ENCODE results near the gene MRPL4.

Gene MRPL4

DNA sequence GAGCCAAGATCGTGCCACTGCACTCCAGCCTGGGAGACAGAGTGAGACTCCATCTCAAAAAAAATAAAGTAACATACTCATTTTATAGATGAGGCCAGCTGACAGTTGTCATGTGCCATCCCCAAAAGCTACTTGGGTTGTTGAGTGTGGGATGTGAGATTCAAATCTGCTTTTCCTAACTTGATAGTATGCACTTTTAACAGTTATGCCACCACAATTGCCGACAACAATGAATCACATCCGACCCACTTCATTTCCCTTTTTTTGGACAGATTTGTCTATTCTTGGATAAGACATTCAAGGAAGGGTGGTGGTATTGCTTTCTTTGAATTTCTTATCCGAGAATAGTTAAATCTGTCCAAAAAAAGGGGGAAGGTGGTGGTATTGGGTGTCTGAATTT lies 41.0 kb upstream of the MRPL4 start:
- Histone ChIP-seq H3K4me1 (ENCODE audit: insufficient read depth, low read length, poor library complexity, severe bottlenecking) (peaks cover 3% of the 10 kb centered on the region), H3K9ac (ENCODE audit: low read depth, low read length, poor library complexity, severe bottlenecking) (no peak overlapping the region), H3K9me3 (ENCODE audit: insufficient read depth, low read depth, low read length) (no peaks in the 10 kb centered on the region), H3K27me3 (ENCODE audit: insufficient read depth, low read length, poor library complexity, severe bottlenecking) (no peaks in the 10 kb centered on the region), H3F3A (ENCODE audit: low read depth) (no peaks in the 10 kb centered on the region), H4K20me1 (ENCODE audit: insufficient read depth, low read length, poor library complexity, severe bottlenecking) (no peaks in the 10 kb centered on the region), H3K4me3 (ENCODE audit: low read length, poor library complexity, severe bottlenecking) (no peak overlapping the region), H3K79me2 (ENCODE audit: insufficient read depth, low read length) (no peaks in the 10 kb centered on the region), H3K4me2 (ENCODE audit: low read depth, low read length, poor library complexity, severe bottlenecking) (no peak overlapping the region), H3K9me2 (replicated peaks; ENCODE audit: low read depth, low read length) (no peaks in the 10 kb centered on the region), H2AFZ (ENCODE audit: low read length) (no peak overlapping the region), H3K36me3 (ENCODE audit: insufficient read depth, low read length) (no peaks in the 10 kb centered on the region)
- no peak for TF ChIP-seq EZH2phosphoT487 (IDR thresholded peaks at IDR 0.05; ENCODE audit: borderline replicate concordance)
- TF ChIP-seq, protein P1, sequence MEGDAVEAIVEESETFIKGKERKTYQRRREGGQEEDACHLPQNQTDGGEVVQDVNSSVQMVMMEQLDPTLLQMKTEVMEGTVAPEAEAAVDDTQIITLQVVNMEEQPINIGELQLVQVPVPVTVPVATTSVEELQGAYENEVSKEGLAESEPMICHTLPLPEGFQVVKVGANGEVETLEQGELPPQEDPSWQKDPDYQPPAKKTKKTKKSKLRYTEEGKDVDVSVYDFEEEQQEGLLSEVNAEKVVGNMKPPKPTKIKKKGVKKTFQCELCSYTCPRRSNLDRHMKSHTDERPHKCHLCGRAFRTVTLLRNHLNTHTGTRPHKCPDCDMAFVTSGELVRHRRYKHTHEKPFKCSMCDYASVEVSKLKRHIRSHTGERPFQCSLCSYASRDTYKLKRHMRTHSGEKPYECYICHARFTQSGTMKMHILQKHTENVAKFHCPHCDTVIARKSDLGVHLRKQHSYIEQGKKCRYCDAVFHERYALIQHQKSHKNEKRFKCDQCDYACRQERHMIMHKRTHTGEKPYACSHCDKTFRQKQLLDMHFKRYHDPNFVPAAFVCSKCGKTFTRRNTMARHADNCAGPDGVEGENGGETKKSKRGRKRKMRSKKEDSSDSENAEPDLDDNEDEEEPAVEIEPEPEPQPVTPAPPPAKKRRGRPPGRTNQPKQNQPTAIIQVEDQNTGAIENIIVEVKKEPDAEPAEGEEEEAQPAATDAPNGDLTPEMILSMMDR (conservative IDR thresholded peaks at IDR 0.05; ENCODE audit: low read length): no peak

DNA sequence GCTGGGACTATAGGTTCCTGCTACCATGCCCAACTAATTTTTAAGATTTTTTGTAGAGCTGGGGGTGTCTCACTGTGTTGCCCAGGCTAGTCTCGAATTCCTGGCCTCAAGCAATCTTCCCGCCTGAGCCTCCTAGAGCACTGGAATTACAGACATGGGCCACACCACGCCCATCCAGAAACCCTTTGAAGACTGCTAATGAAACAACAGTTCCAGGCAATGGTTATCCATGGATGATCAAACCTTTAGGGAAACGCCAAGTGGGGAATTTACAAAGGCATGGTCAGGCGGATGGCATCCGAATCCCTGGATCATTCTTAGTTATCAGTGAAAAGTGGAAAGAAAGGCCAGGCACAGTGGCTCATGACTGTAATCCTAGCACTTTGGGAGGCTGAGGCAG lies 40.3 kb upstream of the MRPL4 start:
- H3K9me3 ChIP-seq (ENCODE audit: insufficient read depth, low read depth, low read length): no peaks in the 10 kb centered on the region
- H3K27me3 ChIP-seq (ENCODE audit: insufficient read depth, low read length, poor library complexity, severe bottlenecking): no peaks in the 10 kb centered on the region
- no peak overlapping the region for H3K4me2 ChIP-seq (ENCODE audit: low read depth, low read length, poor library complexity, severe bottlenecking)
- no peaks in the 10 kb centered on the region for H3K36me3 ChIP-seq (ENCODE audit: insufficient read depth, low read length)
- H2AFZ ChIP-seq (ENCODE audit: low read length): no peak overlapping the region
- H3K9me2 ChIP-seq (replicated peaks; ENCODE audit: low read depth, low read length): no peaks in the 10 kb centered on the region
- no peaks in the 10 kb centered on the region for H4K20me1 ChIP-seq (ENCODE audit: insufficient read depth, low read length, poor library complexity, severe bottlenecking)
- H3K79me2 ChIP-seq (ENCODE audit: insufficient read depth, low read length): no peaks in the 10 kb centered on the region
- H3F3A ChIP-seq (ENCODE audit: low read depth): no peaks in the 10 kb centered on the region
- no peak overlapping the region for H3K4me3 ChIP-seq (ENCODE audit: low read length, poor library complexity, severe bottlenecking)
- TF ChIP-seq EZH2phosphoT487 (IDR thresholded peaks at IDR 0.05; ENCODE audit: borderline replicate concordance): no peak
- TF ChIP-seq, protein P1 (conservative IDR thresholded peaks at IDR 0.05; ENCODE audit: low read length): no peak
- peaks cover 3% of the 10 kb centered on the region for H3K4me1 ChIP-seq (ENCODE audit: insufficient read depth, low read length, poor library complexity, severe bottlenecking)
- no peak overlapping the region for H3K9ac ChIP-seq (ENCODE audit: low read depth, low read length, poor library complexity, severe bottlenecking)

DNA sequence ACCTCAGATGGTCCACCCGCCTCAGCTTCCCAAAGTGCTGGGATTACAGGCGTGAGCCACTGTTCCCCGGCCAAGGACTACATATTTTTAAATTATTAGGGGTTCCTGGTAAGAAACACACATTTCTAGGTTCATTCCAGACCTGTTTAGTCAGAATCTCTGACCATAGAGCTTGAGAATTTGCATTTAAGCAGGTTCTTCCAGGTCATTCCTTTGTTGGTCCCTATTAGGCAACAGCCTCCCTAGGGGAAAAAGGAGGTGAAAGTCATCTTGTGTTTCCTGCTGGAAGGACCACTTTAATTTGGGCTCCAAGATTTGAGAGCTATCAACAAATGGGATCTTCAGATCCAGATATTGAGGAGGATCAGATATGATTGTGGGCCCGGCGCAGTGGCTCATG lies 37.2 kb upstream of the MRPL4 start:
- Histone ChIP-seq H3K4me1 (ENCODE audit: insufficient read depth, low read length, poor library complexity, severe bottlenecking) (peaks cover 3% of the 10 kb centered on the region), H3K4me2 (ENCODE audit: low read depth, low read length, poor library complexity, severe bottlenecking) (no peak overlapping the region), H3K9me2 (replicated peaks; ENCODE audit: low read depth, low read length) (no peaks in the 10 kb centered on the region), H3K9ac (ENCODE audit: low read depth, low read length, poor library complexity, severe bottlenecking) (no peak overlapping the region), H3K4me3 (ENCODE audit: low read length, poor library complexity, severe bottlenecking) (no peak overlapping the region), H2AFZ (ENCODE audit: low read length) (no peak overlapping the region), H3K27me3 (ENCODE audit: insufficient read depth, low read length, poor library complexity, severe bottlenecking) (no peaks in the 10 kb centered on the region), H4K20me1 (ENCODE audit: insufficient read depth, low read length, poor library complexity, severe bottlenecking) (no peaks in the 10 kb centered on the region), H3K9me3 (ENCODE audit: insufficient read depth, low read depth, low read length) (no peaks in the 10 kb centered on the region), H3K79me2 (ENCODE audit: insufficient read depth, low read length) (no peaks in the 10 kb centered on the region), H3K36me3 (ENCODE audit: insufficient read depth, low read length) (no peaks in the 10 kb centered on the region), H3F3A (ENCODE audit: low read depth) (no peaks in the 10 kb centered on the region)
- no peak for TF ChIP-seq EZH2phosphoT487 (IDR thresholded peaks at IDR 0.05; ENCODE audit: borderline replicate concordance)
- TF ChIP-seq, protein P1 (conservative IDR thresholded peaks at IDR 0.05; ENCODE audit: low read length): no peak
